Uterus (tissue), 4 donors: ENCODE measurements around the gene CAPN15. TPM values are rescaled to one million over a fixed set of nuclear protein-coding genes. Genes with fewer than 3 reads are reported as not detected.

Experiments
- DNase-seq, 2 donors: peaks; one replicate each; pipeline ENCODE4 v3.0.0-alpha.2; 2019 to 2020
- H3K27ac ChIP-seq, 2 donors: fragments of 200-600 bp; sonication (generic); 1 replicate in 1 of 2; 2 replicates in 1 of 2; pipeline ENCODE4 v1.5.1; 2016 to 2018
- H3K27me3 ChIP-seq, 2 donors: fragments of 200-600 bp; sonication (generic); one replicate each; pipeline ENCODE4 v1.5.1; 2018 to 2019; ENCODE audit warnings: control low read depth in 1 of 2
- H3K36me3 ChIP-seq, 2 donors: fragments of 200-600 bp; sonication (generic); one replicate each; pipeline ENCODE4 v1.5.1; 2019; ENCODE audit warnings: control low read depth in 1 of 2
- H3K4me1 ChIP-seq, 2 donors: fragments of 200-600 bp; sonication (generic); one replicate each; pipeline ENCODE4 v1.5.1; 2018 to 2019; ENCODE audit warnings: control low read depth in 1 of 2
- H3K4me3 ChIP-seq, 2 donors: fragments of 200-600 bp; sonication (generic); 1 replicate in 1 of 2; 2 replicates in 1 of 2; pipeline ENCODE4 v1.5.1; 2018 to 2019; ENCODE audit warnings: mild to moderate bottlenecking in 1 of 2
- H3K9me3 ChIP-seq, 2 donors: fragments of 200-600 bp; sonication (generic); one replicate each; pipeline ENCODE4 v1.5.1; 2019; ENCODE audit warnings: control low read depth in 1 of 2
- CTCF ChIP-seq, 4 experiments: fragments of 200-600 bp in 2 of 4; fragments of 450-650 bp in 2 of 4; sonication (generic) in 2 of 4; IDR thresholded peaks; one replicate each; pipeline ENCODE4 v1.5.1; 2016 to 2019; ENCODE audit warnings: antibody characterized with exemption in 4 of 4, mild to moderate bottlenecking in 2 of 4, moderate library complexity in 1 of 4
- POLR2A ChIP-seq, 2 donors: fragments of 450-650 bp; IDR thresholded peaks; one replicate each; pipeline ENCODE4 v1.6.1; 2016; ENCODE audit warnings: antibody characterized with exemption in 2 of 2, mild to moderate bottlenecking in 1 of 2, moderate library complexity in 1 of 2
- intact Hi-C: fragments of 100-400 bp; cut with DNase I; formaldehyde crosslinking; loops from one replicate; pipeline ENCODE4 v1.15.1; 2023; ENCODE audit warnings: low total_unique reads
- total RNA-seq, 4 donors: library from RNA; depleted of rRNA in 3 of 4; stranded (reverse); fragments of >200 nt in 3 of 4; gene quantifications; one replicate each; pipeline versions ENCODE4 v1.1.0 to v1.2.4, GENCODE V29; 2014 to 2023
- donor health status: DM: yes; HTN: yes; CAD: no.

The CAPN15 gene
- total RNA-seq, 4 donors from 2014 or later: 7.9 to 37.3 (median 19.3) TPM

GRCh38 chr16:496097-496886 lies 31.2 kb upstream of the CAPN15 start:
- no peak for DNase-seq
- H3K9me3 ChIP-seq: no peaks in the 10 kb centered on the region
- no peaks in the 10 kb centered on the region for H3K36me3 ChIP-seq
- no peaks in the 10 kb centered on the region for H3K27me3 ChIP-seq
- no peak for TF ChIP-seq POLR2A (IDR thresholded peaks at IDR 0.05)
- no peak for TF ChIP-seq CTCF (IDR thresholded peaks at IDR 0.05)
- intact Hi-C loops: no loop called here
- H3K4me1 ChIP-seq: no peaks in the 10 kb centered on the region
- H3K27ac ChIP-seq: no peak overlapping the region
- no peak overlapping the region for H3K4me3 ChIP-seq

DNA sequence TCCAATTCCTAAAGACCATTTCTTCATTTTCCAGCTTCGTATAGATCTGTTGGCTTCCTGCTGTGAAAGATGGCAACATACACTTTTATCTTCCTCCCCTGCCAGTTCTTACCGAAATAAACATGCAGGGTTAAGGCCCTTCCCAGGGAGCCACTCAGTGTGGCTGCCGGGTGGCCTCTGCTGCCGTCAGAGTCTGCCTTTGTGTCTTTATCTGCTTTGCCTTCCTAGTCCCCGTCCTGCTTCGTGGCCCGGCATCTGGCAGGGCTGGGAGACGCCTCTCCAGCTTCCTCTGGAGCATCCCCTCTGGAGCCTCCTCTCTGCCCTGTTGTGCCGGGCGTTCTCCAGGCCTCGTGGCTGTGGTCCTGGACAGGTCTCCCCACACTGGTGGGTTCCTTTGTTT lies 30.3 kb upstream of the CAPN15 start:
- Histone ChIP-seq H3K27ac (no peak overlapping the region), H3K9me3 (no peaks in the 10 kb centered on the region), H3K4me1 (no peaks in the 10 kb centered on the region), H3K4me3 (no peak overlapping the region), H3K27me3 (no peaks in the 10 kb centered on the region), H3K36me3 (no peaks in the 10 kb centered on the region)
- intact Hi-C loops: no loop called here
- TF ChIP-seq POLR2A (IDR thresholded peaks at IDR 0.05): no peak
- no peak for TF ChIP-seq CTCF (IDR thresholded peaks at IDR 0.05)
- no peak for DNase-seq

GRCh38 chr16:499924-500323 lies 27.6 kb upstream of the CAPN15 start:
- Histone ChIP-seq H3K4me3 (no peak overlapping the region), H3K27ac (no peak overlapping the region), H3K27me3 (no peaks in the 10 kb centered on the region), H3K4me1 (no peaks in the 10 kb centered on the region), H3K9me3 (no peaks in the 10 kb centered on the region), H3K36me3 (no peaks in the 10 kb centered on the region)
- DNase-seq: no peak
- intact Hi-C loops: no loop called here
- TF ChIP-seq CTCF (IDR thresholded peaks at IDR 0.05) (no peak), POLR2A (IDR thresholded peaks at IDR 0.05) (no peak)

DNA sequence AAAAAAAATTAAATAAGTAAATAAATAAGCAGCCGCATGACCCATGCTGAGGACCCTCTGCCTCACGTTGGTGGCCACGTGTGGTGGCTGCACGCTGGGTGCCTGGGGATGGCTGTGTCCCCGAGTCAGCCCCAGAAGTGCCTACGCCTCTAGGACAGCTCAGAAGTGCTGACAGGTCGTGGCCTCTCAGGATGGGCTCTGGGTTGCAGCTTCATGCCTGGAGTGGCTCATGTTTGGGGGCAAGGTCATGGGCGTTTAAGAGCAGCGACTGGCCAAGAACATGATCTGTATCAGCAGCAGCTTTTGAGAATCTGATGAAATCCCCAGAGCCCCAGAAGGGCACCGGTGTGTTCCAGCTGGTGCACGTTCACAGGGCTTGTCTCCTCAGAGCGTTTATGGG lies 26.8 kb upstream of the CAPN15 start:
- DNase-seq: no peak
- H3K9me3 ChIP-seq: no peaks in the 10 kb centered on the region
- no peaks in the 10 kb centered on the region for H3K27me3 ChIP-seq
- H3K4me3 ChIP-seq: no peak overlapping the region
- TF ChIP-seq POLR2A (IDR thresholded peaks at IDR 0.05): no peak
- TF ChIP-seq CTCF (IDR thresholded peaks at IDR 0.05): no peak
- no peaks in the 10 kb centered on the region for H3K4me1 ChIP-seq
- intact Hi-C loops: no loop called here
- H3K27ac ChIP-seq: no peak overlapping the region
- no peaks in the 10 kb centered on the region for H3K36me3 ChIP-seq

GRCh38 chr16:502179-502943 lies 25.2 kb upstream of the CAPN15 start:
- no peak for DNase-seq
- H3K27ac ChIP-seq: no peak overlapping the region
- H3K36me3 ChIP-seq: no peaks in the 10 kb centered on the region
- no peak for TF ChIP-seq CTCF (IDR thresholded peaks at IDR 0.05)
- no peak for TF ChIP-seq POLR2A (IDR thresholded peaks at IDR 0.05)
- no peaks in the 10 kb centered on the region for H3K4me1 ChIP-seq
- intact Hi-C loops: no loop called here
- no peaks in the 10 kb centered on the region for H3K9me3 ChIP-seq
- H3K27me3 ChIP-seq: no peaks in the 10 kb centered on the region
- no peak overlapping the region for H3K4me3 ChIP-seq
